ENCODE measurements around the gene KCNH3.
"Not testable (repeated sequence)": the region's sequence is repeated elsewhere in the genome, so short reads cannot be mapped to it uniquely, and the experiment has no call there.

KCNH3 gene

GRCh38 chr12:49538510-49539403, at the start of gene KCNH3:
TSS of gene KCNH3 (plus strand) at chr12:49539030. CDS start at chr12:49539417, 387 bp downstream.
- peak; percentile 58 for DNase-seq (ENCODE audit: low spot score)

GRCh38 chr12:49489154-49489553, 49.7 kb upstream of the KCNH3 start:
- no peak for DNase-seq (ENCODE audit: low spot score)

GRCh38 chr12:49489720-49490119, 49.1 kb upstream of the KCNH3 start:
- no peak for DNase-seq (ENCODE audit: low spot score)

GRCh38 chr12:49491823-49492222, 47.0 kb upstream of the KCNH3 start:
- DNase-seq (ENCODE audit: low spot score) = no peak

DNA sequence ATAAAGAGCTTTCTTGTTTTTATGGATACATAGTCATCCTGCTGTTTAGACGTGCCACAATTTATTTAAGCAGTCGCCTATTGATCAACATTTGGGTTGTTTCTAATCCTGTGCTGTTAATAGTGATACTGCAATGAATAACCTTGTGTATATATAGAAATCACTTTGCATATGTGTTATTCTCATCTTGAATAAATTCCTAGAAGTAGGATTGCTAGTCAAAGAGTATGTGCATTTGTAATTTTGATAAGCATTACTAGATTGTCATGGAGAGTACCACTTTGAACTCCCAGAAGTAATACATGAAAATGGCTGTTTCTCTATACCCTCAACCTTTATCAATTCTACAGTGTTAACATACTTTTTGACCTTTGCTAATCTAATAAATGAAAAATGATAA, 44.9 kb upstream of the KCNH3 start:
- no peak for DNase-seq (ENCODE audit: low spot score)

- no peak for DNase-seq (ENCODE audit: low spot score)
Observed at GRCh38 chr12:49496417-49497360, 42.1 kb upstream of the KCNH3 start.

GRCh38 chr12:49501895-49502294, 36.9 kb upstream of the KCNH3 start:
- DNase-seq (ENCODE audit: low spot score) = no peak

DNA sequence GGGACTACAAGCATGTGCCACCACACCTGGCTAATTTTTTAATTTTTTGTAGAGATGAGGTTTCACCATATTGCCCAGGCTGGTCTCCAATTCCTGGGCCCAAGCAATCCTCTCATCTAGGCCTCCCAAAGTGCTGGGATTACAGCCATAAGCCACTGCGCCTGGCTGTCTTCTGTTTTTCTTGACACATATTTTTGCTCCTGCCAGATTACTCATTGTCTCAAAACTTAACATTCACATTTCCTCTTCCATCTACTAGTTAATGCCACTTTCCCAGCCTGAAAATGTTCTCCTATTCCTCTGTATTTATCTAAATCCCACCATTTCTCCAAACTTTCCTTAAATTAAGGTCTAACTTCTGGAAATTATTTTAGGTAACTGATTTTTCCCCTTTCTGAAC, 36.2 kb upstream of the KCNH3 start:
- no peak for DNase-seq (ENCODE audit: low spot score)

DNA sequence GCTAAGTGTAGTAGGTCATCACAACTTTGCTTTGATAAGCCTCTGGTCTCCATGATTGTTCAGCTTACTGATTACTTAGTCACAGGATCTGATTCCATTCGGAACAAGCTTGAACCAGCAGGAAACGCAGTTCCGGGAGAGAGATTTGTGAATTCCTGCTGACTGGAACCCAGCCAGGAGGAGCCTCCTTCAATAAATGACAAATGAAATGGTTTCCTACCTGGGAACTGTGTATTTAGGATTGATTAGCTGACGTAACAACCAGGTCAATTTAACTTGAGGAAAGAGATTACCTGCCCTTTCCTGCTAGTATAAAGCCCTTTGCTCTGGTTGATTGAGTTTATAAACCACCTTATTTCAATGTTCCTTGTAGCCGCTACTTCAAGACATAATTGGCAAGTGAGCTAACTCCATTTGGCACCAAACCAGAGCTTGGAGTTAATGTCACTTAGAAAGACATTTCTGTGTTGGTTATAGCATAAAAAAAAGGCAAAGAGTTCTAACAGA, 35.1 kb upstream of the KCNH3 start:
- peak; percentile 95 for DNase-seq (ENCODE audit: low spot score)

- DNase-seq (ENCODE audit: low spot score) = no peak
Observed at GRCh38 chr12:49505672-49506071, 33.2 kb upstream of the KCNH3 start.

DNA sequence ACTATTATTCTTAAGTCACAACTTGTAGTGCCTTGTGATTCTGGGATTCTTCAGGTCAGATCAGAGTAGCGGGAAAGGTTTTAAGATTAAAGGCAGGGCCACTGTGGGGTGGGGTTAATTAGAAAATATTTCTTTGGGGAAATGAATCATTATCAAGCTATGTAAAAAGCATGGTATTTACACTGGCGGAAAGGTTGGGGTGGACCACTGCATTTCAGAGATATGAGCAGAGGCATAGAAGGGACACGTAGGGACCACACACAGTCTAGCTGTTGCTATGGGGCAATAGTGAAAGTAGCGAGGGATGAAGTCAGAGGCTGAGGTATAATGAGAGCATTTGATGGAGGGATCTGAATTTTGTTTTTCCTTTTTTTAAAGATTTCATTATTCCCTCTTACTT, 31.7 kb upstream of the KCNH3 start:
- DNase-seq (ENCODE audit: low spot score) = peak; percentile 29

DNA sequence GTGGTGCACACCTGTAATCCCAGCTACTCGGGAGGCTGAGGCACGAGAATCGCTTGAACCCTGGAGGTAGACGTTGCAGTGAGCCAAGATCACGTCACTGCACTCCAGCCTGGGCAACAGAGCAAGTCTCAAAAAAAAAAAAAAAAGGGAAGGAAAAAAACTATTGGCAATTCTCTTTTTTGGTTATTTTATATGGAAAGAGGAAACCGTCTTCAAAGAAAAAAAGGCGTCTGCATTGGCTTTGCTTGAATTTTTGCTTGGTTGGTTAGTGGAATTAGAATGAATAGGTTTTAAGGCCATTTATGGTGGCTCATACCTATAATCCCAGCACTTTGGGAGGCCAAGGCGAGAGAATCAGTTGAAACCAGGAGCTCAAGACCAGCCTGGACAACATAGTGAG, 29.1 kb upstream of the KCNH3 start:
- DNase-seq (ENCODE audit: low spot score) = not testable (repeated sequence)

GRCh38 chr12:49511410-49511809, 27.4 kb upstream of the KCNH3 start:
- DNase-seq (ENCODE audit: low spot score) = peak; percentile 56

DNA sequence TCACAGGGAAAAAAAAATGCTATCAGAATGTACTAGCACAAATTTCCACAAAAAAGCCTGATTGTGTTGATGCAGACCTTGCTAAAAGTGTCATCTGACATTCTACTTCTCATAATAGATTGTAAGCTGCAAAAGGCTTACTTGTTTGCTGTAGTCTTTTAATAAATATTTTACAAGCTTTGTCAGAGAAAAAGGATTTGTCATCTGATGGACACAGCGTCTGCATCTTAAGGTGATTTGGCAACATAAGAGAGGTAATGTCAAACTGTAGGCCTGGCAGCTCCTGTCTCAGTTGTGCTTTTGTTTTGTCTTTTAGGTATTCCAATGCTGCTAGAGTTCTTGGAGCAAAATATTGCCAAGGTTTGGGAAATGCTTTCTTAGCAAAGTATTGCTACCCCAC, 26.3 kb upstream of the KCNH3 start:
- DNase-seq (ENCODE audit: low spot score) = no peak

DNA sequence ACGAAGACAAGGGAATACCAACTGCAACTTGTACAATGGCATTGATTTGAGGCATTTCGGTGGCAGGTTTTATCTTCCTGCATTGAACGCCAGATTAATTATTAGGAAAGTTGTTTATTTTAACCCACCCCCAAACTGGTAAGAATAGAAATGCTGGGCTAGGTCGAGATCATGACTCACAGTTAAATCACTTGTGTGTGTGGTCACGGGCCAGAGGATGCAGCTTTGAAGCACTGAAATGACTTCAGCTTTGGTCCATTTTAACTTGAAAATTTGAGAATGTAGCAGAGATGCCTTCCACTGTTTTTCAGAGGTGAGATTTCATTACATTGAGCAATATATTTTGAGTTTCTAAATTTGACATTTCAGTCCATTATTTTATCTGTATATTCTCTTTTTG, 23.6 kb upstream of the KCNH3 start:
- DNase-seq (ENCODE audit: low spot score) = peak; percentile 87

GRCh38 chr12:49518914-49519573, 19.8 kb upstream of the KCNH3 start:
- peak; percentile 29 for DNase-seq (ENCODE audit: low spot score)

GRCh38 chr12:49519574-49519936, 19.3 kb upstream of the KCNH3 start:
- no peak for DNase-seq (ENCODE audit: low spot score)

DNA sequence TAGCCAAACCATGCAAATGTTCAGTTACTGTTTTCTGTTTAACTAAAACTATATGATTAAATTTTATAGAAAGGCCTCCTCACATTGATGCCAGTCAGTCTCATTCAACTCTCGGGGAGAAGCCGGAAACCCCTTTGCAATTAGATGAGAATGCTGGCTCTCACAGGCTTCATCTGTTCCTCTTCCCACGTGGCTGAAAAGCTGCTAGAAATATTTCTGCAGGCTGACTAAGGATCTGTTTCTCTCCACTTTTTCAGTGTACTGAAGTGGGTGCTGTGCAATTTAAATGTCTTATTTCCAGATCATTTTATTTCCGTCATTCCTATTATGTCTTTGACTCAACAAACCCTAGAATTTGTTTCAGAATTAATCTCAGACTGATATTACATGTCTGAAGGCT, 17.4 kb upstream of the KCNH3 start:
- no peak for DNase-seq (ENCODE audit: low spot score)

GRCh38 chr12:49524660-49525324, 14.0 kb upstream of the KCNH3 start:
- peak; percentile 39 for DNase-seq (ENCODE audit: low spot score)

- no peak for DNase-seq (ENCODE audit: low spot score)
Observed at GRCh38 chr12:49525942-49526341, 12.9 kb upstream of the KCNH3 start.

- DNase-seq (ENCODE audit: low spot score) = peak; percentile 85
Observed at GRCh38 chr12:49527361-49528130, 11.3 kb upstream of the KCNH3 start.

Data from kidney tubule cell (primary cell).